Fibroblast of lung (primary cell): ENCODE results near the gene PHLDA2. TPM values are rescaled to one million over a fixed set of nuclear protein-coding genes. Genes with fewer than 3 reads are reported as not detected.

Experiments used
- DNase-seq, 2 donors: peaks; one replicate each; pipeline versions ENCODE4 v3.0.0 to v3.0.0-alpha.2; 2010; ENCODE audit warnings: low read depth in 2 of 2
- H2AFZ ChIP-seq: 2 replicates; pipeline ENCODE4 v1.5.1; 2012; ENCODE audit warnings: low read length, control low read depth, inconsistent platforms
- H3K27ac ChIP-seq: 2 replicates; pipeline ENCODE4 v1.5.1; 2011; ENCODE audit warnings: low read length, control low read depth; ENCODE audit not compliant: insufficient read depth
- H3K27me3 ChIP-seq: 2 replicates; pipeline ENCODE4 v1.5.1; 2011; ENCODE audit warnings: mild to moderate bottlenecking, low read length; ENCODE audit not compliant: control insufficient read depth, insufficient read depth
- H3K36me3 ChIP-seq: 2 replicates; pipeline ENCODE4 v1.5.1; 2011; ENCODE audit warnings: low read length; ENCODE audit not compliant: control insufficient read depth, insufficient read depth
- H3K4me1 ChIP-seq: 2 replicates; pipeline ENCODE4 v1.5.1; 2011; ENCODE audit warnings: low read length; ENCODE audit not compliant: control insufficient read depth, insufficient read depth; ENCODE audit errors: extremely low read depth
- H3K4me2 ChIP-seq: 2 replicates; pipeline ENCODE4 v1.5.1; 2011; ENCODE audit warnings: low read length, control low read depth; ENCODE audit not compliant: insufficient read depth; ENCODE audit errors: extremely low read depth
- H3K4me3 ChIP-seq, 4 experiments: fragments of 200-600 bp in 1 of 4; sonication (generic) in 1 of 4; replicated peaks in 1 of 4; 2 replicates each; pipeline ENCODE4 v1.5.1; 2011 to 2016; ENCODE audit warnings: low read length in 4 of 4, low read depth in 3 of 4, mild to moderate bottlenecking in 3 of 4, control low read depth in 2 of 4, inconsistent platforms in 1 of 4, mixed read lengths in 1 of 4; ENCODE audit not compliant: insufficient read depth in 1 of 4; ENCODE audit errors: control extremely low read depth in 1 of 4
- H3K79me2 ChIP-seq: 2 replicates; pipeline ENCODE4 v1.5.1; 2012; ENCODE audit warnings: mild to moderate bottlenecking, low read length, inconsistent platforms; ENCODE audit not compliant: control insufficient read depth, insufficient read depth
- H3K9ac ChIP-seq: 2 replicates; pipeline ENCODE4 v1.5.1; 2011; ENCODE audit warnings: mild to moderate bottlenecking, low read length, control low read depth; ENCODE audit not compliant: insufficient read depth
- H3K9me3 ChIP-seq: 2 replicates; pipeline ENCODE4 v1.5.1; 2012; ENCODE audit warnings: low read depth, low read length; ENCODE audit not compliant: control insufficient read depth, insufficient read depth
- H4K20me1 ChIP-seq: 2 replicates; pipeline ENCODE4 v1.5.1; 2011; ENCODE audit warnings: low read length; ENCODE audit not compliant: control insufficient read depth, insufficient read depth; ENCODE audit errors: extremely low read depth
- CTCF ChIP-seq, 2 donors: IDR thresholded peaks in 1 of 2; conservative IDR thresholded peaks in 1 of 2; 1 replicate in 1 of 2; 2 replicates in 1 of 2; pipeline ENCODE4 v1.5.1; 2011 to 2012; ENCODE audit warnings: low read length in 2 of 2, control low read depth in 1 of 2, inconsistent platforms in 1 of 2, low read depth in 1 of 2, mild to moderate bottlenecking in 1 of 2
- EZH2 ChIP-seq: IDR thresholded peaks from 2 replicates; pipeline ENCODE4 v1.5.1; 2012; ENCODE audit warnings: low read length, control low read depth, mild to moderate bottlenecking; ENCODE audit errors: missing control alignments
- polyA plus RNA-seq, 2 donors: library from polyadenylated mRNA; depleted of rRNA in 1 of 2; stranded (reverse) in 1 of 2; unstranded in 1 of 2; fragments of >200 nt; gene quantifications; 2 replicates each; pipeline ENCODE4 v1.2.1, GENCODE V29; 2011 to 2012; ENCODE audit warnings: missing spikeins in 1 of 2
- total RNA-seq: library from RNA; depleted of rRNA; stranded (reverse); fragments of >200 nt; gene quantifications from 2 replicates; pipeline ENCODE4 v1.2.1, GENCODE V29; 2014

The PHLDA2 gene
- total and polyA plus RNA-seq, 2 donors (not counting 1 experiment from before 2014, with no cell fraction given), result 6.8 to 16.2 TPM

GRCh38 chr11:2901854-2902783 is 27.1 kb downstream of the PHLDA2 start:
- no peaks in the 10 kb centered on the region for H4K20me1 ChIP-seq
- DNase-seq, result peak; percentile 87 to 88
- H3K27ac ChIP-seq, result peak overlapping the region; percentile 73
- H3K27me3 ChIP-seq, result no peaks in the 10 kb centered on the region
- H3K4me2 ChIP-seq, result peak overlapping the region; percentile 75
- peak overlapping the region; percentile 49 to 78 (median 64) for H3K4me3 ChIP-seq
- peak overlapping the region; percentile 75 for H3K9ac ChIP-seq
- peaks cover 16% of the 10 kb centered on the region for H3K4me1 ChIP-seq
- H3K9me3 ChIP-seq, result no peaks in the 10 kb centered on the region
- H2AFZ ChIP-seq, result peak overlapping the region; percentile 47
- H3K36me3 ChIP-seq, result no peaks in the 10 kb centered on the region
- no peaks in the 10 kb centered on the region for H3K79me2 ChIP-seq
- TF ChIP-seq CTCF (conservative IDR thresholded peaks at IDR 0.05 in 1 of 2, IDR thresholded peaks at IDR 0.05 in 1 of 2; ENCODE audit: low read depth in 1 of 2, low read length in 2 of 2), result no peak
- TF ChIP-seq EZH2, result no peak

- Histone ChIP-seq H2AFZ (peak overlapping the region; percentile 47), H3K79me2 (no peaks in the 10 kb centered on the region)
Measured at GRCh38 chr11:2901196-2901796, 27.9 kb downstream of the PHLDA2 start.

More at GRCh38 chr11:2901196-2901796, 27.9 kb downstream of the PHLDA2 start:
- TF ChIP-seq CTCF (conservative IDR thresholded peaks at IDR 0.05 in 1 of 2, IDR thresholded peaks at IDR 0.05 in 1 of 2; ENCODE audit: low read depth in 1 of 2, low read length in 2 of 2) (no peak), EZH2 (no peak)
- H3K36me3 ChIP-seq, result no peaks in the 10 kb centered on the region
- peak overlapping the region; percentile 75 for H3K4me2 ChIP-seq
- no peaks in the 10 kb centered on the region for H4K20me1 ChIP-seq
- H3K4me3 ChIP-seq, result peak overlapping the region in 3 of 4 experiments; percentile 19 to 78 (median 19)
- peak overlapping the region; percentile 63 for H3K27ac ChIP-seq
- no peaks in the 10 kb centered on the region for H3K9me3 ChIP-seq
- no peaks in the 10 kb centered on the region for H3K27me3 ChIP-seq
- peaks cover 16% of the 10 kb centered on the region for H3K4me1 ChIP-seq
- peak overlapping the region; percentile 48 for H3K9ac ChIP-seq
- DNase-seq, result no peak
